NOMO-1 treated with DMSO at 0.1 percent for 48 hours (cell line): ENCODE measurements around the gene P4HTM.
"Not testable (repeated sequence)": the region's sequence is repeated elsewhere in the genome, so short reads cannot be mapped to it uniquely, and the experiment has no call there.

ENCODE experiments used
- DNase-seq: peaks from one replicate; lab custom pipeline; 2025; ENCODE audit not compliant: unreplicated experiment; lab: John Stamatoyannopoulos, UW

The P4HTM gene

GRCh38 chr3:49007771-49008528 lies 17.9 kb downstream of the P4HTM start:
- peak; percentile 84 for DNase-seq

DNA sequence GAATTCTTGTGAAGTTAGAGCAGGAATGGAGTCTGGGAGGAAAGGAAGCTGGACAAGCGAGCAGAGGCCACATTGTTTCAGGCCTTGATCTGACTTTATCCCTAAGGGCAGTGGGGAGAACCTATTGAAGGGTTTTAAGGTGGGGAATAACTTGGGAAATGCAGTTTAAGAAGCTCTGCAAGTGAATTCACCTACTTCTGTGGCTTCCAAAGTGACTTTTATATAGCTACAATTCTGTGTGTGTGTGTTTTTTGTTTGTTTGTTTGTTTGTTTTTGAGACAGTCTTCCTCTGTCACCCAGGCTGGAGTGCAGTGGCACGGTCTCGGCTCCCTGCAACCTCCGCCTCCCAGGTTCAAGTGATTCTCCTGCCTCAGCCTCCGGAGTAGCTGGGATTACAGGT lies 18.6 kb downstream of the P4HTM start:
- DNase-seq = not testable (repeated sequence)

DNA sequence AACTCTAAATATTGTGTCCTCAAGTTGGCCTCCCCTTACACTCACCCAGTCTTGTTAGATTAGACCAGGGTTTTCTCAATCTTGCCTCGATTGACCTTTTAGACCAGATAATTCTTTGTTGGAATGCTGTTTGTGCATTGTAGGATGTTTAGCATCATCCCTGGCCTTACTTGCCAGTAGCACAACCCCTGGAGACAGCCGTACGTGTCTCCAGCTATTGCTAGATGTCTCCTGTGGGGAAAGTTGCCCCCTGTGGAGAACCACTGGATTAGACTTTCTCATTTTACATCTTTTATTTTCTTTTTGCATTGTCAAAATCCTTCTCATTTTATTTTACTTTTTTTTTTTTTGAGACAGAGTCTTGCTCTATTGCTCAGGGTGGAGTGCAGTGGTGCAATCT lies 19.4 kb downstream of the P4HTM start:
- no peak for DNase-seq

DNA sequence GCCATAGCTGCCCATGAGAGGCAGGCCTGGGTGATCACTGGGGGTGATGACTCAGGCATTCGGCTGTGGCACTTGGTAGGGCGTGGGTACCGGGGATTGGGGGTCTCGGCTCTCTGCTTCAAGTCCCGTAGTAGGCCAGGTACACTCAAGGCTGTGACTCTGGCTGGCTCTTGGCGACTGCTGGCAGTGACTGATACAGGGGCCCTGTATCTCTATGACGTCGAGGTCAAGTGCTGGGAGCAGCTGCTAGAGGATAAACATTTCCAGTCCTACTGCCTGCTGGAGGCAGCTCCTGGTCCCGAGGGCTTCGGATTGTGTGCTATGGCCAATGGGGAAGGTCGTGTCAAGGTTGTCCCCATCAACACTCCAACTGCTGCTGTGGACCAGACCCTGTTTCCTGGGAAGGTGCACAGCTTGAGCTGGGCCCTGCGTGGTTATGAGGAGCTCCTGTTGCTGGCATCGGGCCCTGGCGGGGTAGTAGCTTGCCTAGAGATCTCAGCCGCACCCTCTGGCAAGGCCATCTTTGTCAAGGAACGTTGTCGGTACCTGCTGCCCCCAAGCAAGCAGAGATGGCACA lies 22.5 kb downstream of the P4HTM start:
- DNase-seq = no peak

- DNase-seq = no peak
Observed at GRCh38 chr3:49013113-49013737, 23.2 kb downstream of the P4HTM start.

DNA sequence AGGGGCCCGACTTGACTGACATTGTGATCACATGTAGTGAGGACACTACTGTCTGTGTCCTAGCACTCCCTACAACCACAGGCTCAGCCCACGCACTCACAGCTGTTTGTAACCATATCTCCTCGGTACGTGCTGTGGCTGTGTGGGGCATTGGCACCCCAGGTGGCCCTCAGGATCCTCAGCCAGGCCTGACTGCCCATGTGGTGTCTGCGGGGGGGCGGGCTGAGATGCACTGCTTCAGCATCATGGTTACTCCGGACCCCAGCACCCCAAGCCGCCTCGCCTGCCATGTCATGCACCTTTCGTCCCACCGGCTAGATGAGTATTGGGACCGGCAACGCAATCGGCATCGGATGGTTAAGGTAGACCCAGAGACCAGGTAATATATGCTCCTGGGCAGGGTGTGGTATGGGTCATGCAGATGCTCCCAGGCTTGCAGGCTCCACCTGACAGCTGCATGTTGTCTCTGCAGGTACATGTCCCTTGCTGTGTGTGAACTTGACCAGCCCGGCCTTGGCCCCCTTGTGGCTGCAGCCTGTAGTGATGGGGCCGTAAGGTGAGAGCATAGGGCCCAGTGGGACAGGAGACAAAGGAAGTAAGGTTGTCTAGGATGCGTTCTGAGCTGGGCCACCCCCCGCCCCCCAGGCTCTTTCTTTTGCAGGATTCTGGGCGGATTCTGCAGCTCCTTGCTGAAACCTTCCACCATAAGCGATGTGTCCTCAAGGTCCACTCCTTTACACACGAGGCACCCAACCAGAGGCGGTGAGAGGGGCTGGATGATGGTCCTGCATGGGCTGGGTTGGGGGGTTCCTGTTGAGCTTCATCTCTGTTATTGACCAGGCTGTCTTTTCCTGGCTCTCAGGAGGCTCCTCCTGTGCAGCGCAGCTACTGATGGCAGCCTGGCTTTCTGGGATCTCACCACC lies 24.0 kb downstream of the P4HTM start:
- peak; percentile 4 for DNase-seq

DNA sequence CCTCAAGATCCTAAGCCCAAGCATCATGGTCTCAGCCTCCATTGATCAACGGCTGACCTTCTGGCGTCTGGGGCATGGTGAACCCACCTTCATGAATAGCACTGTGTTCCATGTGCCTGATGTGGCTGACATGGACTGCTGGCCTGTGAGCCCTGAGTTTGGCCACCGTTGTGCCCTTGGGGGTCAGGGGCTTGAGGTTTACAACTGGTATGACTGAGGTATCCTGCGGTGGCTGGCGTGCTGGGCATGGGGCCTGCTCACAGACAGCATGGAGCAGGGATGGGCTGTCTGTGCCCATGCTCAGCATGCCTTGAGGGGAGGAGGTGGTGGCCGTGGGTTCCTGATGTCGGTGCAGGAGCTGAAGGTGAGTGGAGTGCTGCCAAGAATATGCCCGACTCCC lies 25.0 kb downstream of the P4HTM start:
- no peak for DNase-seq

- DNase-seq = no peak
Observed at GRCh38 chr3:49015765-49016164, 25.7 kb downstream of the P4HTM start.

- DNase-seq = no peak
Observed at GRCh38 chr3:49016414-49017228, 26.6 kb downstream of the P4HTM start.

GRCh38 chr3:49017229-49017970 lies 27.4 kb downstream of the P4HTM start:
- DNase-seq = peak; percentile 41

DNA sequence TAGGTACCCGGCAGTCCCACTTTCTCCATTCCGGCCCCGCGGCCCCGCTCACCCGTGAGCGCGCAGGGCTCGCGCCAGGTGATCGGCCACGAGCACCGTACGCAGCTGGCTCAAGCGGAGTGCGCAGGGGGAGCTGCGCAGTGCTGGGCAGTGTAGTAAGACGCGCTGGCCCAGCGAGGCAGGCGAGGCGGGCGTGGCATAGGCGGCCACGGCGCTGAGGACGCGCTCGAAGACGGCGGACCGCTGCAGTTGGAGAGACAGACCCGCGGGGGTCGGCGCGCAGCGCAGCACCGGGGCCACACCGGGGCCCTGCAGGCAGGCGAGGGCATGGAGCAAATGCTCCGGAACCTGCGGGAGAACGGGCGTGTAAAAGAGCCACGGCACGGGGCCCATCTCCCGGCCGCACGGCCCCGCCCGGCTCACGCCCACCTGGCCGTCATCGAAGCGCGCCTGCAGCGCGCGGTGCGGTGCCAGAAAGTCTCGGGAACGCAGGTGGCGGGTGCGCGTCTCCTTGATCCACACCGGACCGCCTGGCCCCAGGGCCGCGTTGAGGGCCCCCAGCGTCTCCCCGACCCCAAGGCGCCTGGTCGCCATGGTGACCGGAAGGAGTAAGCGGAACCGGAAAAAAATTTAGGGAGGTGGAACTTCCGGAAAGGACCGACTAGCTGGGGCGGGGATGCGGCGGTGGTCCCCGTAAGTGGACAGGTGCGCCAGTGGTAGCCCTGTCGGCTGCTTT lies 28.1 kb downstream of the P4HTM start, which contains the start of gene DALRD3:
DALRD3 (minus strand) TSS at position 610 of the 736 bp plus-strand sequence; CDS start at position 594, 16 bp downstream.
- peak; percentile 80 for DNase-seq

DNA sequence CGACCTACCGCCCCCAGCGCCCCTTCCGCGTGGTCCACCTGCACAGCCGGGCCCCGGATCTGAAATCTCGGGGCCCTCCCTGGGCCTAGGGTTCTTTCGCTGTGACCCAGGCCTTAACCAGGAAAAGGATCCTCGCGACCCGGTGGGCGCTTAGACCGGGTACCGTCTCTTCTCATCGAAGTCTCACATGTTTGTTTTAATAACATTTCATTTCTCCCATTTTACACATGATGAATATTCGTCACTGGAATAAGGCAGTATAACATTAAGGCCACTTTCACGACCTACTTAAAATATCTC lies 28.6 kb downstream of the P4HTM start:
- DNase-seq = peak; percentile 64

- peak; percentile 41 for DNase-seq
Observed at GRCh38 chr3:49019941-49020329, 29.9 kb downstream of the P4HTM start.

GRCh38 chr3:49020330-49021212 lies 30.5 kb downstream of the P4HTM start:
- peak; percentile 54 for DNase-seq

GRCh38 chr3:49021213-49021812 lies 31.3 kb downstream of the P4HTM start:
- DNase-seq = peak; percentile 94

DNA sequence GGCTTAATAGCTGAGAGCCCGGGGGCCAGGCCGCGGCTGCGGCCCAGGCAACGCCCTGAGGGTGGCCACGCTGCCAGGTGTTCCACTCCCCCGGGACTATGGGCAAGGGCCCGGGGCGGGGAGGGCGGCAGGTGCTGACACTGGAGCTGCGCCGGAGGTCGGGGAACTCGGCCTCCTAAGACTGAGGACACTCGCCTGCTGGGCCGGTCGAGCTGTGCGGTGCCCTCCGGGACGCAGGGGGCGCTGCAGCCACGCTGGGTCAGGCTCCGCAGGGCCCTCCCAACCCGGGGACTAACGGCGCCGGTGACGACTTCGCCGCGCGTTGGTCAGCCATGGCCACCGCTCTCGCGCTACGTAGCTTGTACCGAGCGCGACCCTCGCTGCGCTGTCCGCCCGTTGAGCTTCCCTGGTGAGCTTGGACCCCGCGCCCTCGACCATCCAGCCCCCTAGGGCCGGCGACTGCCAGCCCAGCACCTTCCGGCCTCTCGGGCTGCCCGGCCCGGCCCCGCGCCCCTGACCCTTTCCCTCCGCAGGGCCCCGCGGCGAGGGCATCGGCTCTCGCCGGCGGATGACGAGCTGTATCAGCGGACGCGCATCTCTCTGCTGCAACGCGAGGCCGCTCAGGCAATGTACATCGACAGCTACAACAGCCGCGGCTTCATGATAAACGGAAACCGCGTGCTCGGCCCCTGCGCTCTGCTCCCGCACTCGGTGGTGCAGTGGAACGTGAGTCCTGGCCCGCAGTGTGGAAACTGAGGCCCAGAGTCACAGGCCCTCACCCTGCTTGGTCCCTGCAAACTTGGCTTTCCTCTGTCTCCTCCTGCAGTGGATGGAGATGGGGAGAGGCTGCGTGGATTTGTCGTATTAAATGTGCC lies 32.0 kb downstream of the P4HTM start, which contains the start of gene NDUFAF3:
NDUFAF3 (plus strand) TSS at position 309 of the 875 bp plus-strand sequence; CDS start at position 333, 24 bp downstream.
- DNase-seq = peak; percentile 79
